NOMO-1 treated with dmso at 0.1 percent for 144 hours (cell line): ENCODE results near the gene DNAH9.

ENCODE experiments used
- DNase-seq: peaks from one replicate; lab custom pipeline; 2025; ENCODE audit not compliant: unreplicated experiment; lab: John Stamatoyannopoulos, UW

The DNAH9 gene

DNA sequence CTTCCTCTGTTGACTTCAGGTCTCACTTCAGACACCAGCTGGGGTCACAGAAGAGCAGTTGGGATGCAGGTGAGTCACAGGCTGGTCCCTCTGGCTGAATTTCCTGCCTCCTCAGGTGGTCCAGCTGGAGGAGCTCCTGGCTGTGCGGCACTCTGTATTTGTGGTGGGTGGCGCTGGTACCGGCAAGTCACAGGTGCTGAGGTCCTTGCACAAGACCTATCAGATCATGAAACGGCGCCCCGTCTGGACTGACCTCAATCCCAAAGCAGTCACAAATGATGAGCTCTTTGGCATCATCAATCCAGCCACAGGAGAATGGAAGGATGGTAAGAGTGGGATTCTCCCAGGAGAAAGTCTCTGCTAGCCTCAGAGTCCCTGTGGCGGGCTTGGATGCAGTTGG, 149.2 kb downstream of the DNAH9 start:
- no peak for DNase-seq

DNA sequence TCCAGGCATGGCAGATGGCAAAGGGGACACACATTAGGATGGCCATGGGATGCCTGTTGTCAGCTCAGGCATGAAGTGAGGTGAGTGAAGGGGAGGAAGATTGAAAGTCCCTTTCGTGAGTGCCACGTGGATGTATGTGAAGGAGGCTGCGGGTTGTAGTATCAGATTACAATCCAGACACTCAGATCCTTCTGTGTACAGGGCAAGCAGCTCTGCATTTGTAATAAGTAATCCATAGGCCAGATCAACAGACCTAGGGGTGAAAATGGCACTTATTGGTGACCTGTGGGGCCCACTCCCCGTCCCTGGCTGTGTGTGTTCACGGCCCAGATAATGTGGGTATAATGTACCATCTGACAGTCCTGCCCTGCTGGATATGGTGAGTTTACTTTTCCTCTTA, 159.5 kb downstream of the DNAH9 start:
- DNase-seq: no peak

DNA sequence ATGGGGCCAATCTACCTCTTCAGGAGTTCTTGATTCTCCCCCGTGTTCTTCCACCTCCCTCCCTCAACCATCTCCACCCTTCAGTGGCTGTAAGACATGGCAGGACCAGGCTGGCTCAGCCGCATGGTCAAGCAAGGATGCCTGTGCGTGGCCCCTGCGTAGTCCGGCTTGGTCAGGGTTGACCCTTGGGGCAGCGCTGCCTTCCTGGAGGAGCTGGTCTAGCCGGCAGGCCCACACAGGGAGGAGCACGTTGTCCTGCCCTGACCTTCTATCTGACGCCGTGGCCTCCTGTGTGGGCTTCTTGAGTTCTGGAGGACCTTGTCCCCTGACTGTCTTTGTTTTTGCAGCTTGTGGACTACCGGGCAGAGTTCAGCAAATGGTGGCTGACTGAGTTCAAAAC, 169.8 kb downstream of the DNAH9 start:
- no peak for DNase-seq

DNA sequence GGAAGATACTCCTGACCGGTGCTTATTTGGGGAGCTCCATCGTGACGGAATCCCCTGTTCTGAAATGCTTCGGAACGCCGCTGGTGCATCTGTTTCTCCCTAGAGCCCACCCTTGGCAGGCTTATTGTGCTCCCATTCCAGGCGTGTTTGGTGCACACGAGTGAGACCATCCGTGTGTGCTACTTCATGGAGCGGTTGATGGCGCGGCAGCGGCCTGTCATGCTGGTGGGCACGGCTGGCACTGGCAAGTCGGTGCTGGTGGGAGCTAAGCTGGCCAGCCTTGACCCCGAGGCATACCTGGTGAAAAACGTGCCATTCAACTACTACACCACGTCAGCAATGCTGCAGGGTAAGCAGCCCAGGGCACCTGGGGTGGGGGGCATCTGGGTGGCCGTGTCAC, 170.7 kb downstream of the DNAH9 start:
- DNase-seq: no peak

DNA sequence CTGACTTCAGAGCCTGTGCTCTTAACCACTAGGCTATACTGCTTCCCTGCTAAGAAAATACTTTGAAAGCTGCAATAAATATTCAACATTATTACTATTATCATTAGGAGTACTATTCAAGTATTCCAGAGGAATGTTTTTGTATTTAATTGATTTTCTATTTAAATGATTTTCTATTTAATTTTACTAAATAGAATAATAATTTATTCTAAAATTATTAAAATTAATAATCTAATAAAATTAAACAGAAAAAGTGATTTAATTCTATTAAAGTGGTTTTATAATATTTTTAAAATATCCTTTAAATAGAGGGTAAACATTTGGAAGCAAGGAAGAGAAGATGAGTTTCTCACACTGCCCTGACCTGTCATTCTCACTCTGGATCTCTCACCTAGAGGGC, 173.8 kb downstream of the DNAH9 start:
- DNase-seq: no peak

DNA sequence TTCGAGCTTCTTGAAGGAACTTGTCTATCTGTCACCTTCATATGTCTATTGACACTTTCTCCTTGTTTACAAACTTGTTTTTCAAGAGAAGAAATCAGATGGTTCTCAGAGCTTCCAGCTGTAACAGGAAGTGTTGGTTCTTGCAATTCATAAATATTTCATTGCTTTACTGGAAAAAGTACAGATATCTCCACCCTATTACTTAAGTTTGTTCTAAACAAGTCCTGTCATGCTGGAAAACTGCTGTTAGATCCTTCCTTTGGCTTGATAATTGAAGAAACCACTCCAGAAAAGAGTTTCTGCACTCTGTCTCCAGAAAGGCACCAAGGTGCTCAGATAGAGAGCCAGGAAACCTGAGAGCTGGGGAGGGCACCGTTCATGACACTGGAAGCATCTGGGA, 181.6 kb downstream of the DNAH9 start:
- no peak for DNase-seq

DNA sequence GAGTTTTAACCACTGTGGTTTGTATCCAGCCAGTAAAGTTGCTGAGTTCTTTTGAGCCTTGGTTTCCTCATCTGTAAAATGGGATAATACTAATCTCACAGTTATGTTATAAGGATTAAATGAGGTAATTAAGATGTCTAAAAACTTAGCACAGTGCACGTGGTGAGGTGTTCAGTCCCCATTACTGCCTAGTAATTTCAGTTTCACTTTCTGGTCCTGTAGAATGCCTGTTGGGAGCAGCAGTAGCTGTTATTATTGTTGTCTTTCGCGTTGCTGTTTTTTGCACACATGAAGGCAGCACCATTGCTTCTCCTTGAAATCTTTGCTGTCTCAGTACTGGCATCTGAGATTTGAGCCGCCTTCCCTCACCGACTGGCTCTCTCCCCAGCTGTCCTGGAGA, 182.4 kb downstream of the DNAH9 start:
- DNase-seq: no peak

DNA sequence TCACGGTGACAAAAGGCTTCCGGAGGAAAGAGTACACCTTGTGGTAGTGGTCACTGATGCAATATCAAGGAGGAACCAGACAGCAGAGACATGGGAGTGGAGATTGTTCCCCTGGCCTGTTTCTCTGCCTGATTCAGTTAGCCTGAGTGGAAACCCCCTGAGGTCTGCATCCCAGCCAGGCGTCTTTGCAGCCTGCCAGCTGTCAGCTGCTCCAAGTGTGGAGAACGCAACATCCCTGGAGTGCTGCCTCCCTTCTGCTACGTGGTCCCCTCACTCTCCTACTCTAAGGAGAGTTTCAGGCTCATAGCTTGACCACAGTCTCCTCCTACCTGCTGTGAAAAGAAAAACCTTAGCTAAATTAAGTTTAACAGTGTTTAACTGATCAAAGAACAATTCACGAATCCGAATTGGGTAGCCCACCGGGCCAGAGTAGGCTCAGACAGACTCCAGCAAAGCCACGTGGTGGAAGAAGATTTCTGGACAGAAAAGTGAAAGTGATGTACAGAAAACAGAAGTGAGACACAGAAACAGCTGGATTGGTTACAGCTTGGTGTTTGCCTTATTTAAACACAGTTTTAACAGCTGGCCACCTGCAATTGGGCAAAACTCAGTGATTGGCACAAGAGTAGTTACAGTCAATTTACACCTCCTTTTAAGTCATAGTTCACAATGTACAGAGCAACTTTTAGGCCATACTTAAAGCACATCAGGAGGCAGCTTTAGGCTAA, 188.6 kb downstream of the DNAH9 start:
- DNase-seq: no peak

DNA sequence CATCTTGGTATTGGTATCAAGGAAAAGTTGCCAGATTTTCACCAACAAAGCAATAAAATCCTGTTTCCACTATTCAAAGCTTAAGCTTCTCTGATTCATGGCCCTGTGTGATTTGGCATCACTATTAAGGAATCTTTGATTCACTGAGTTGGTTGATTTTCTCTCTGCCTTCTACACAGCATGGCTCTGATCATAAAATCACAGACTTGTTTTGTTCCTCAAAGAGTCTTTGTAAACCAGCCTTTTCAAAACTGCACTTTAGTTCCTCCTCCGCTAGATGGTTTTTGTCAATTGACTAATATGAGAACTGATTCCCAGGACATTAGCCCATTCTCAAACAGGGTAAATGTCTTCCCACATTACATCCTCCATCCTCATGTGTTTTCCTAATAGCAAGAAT, 197.6 kb downstream of the DNAH9 start:
- DNase-seq: no peak

DNA sequence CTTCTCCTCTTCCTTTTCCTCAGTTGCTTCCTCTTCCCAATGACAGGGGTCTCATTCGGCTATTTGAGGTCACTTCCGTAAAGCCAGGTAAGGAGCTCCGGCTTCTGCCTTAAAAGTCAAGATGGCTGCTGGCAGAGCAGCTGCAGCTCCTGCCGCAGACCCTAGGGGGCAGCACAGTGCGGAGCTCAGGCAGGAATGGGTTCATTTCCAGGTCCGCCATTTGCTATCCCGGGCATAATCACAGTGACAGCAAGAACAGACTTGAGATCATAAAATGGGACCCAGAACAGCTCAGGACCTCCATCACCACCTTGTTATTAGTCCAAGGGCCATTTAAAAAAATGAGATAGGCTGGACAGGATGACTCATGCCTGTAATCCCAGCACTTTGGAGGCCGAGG, 199.5 kb downstream of the DNAH9 start:
- DNase-seq: no peak

DNA sequence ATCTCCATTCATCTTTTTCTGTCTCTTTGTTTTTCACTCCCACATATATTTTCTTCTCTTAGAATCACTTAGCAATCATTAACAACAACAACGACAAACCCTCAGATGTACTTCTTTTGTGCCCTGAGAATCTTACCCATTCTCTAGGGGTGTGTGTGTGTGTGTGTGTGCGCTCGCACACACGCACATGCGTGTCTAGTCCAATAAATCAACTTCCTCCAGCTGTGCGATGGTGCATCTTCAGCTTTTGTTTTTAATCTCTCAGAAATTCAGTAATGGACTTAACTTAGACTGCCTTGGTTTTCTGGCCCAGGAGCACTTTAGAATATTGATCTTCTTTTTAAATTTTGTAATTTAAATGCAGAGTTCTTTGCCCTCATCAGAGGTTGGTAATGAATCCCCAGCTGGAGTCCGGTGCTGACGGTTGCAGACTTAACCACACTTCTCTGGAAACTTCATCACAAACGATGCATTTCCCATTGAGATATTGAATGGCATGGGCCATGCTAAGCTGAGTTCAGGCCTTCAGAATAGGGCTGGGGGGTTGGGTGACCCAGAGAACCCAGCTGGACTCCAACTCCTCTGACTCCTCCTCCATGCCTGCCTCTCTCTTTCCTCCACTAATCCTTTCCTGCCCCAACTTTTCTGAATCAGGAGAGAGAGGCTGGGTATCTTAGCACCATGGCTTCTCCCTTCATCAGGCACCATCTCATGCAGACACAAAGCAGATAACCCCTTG, 205.1 kb downstream of the DNAH9 start:
- DNase-seq: no peak

DNA sequence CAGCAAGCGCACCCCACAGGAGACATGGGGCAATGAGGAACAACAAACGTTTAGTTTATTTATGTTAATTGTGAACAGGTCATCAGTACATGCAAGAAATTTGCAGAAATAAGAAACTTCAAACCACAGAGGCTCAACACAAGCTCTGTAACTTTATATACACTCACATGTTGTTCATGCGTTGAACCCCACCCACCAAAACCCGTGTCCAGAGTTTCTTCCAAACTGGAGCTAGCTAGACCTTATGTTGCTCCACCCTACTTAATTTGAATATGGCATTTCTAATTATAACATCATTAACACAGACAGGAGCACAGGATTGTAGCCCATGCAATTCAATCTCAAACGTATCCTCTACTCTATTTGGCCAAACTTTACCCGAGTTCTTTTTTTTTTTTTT, 206.9 kb downstream of the DNAH9 start:
- DNase-seq: no peak

DNA sequence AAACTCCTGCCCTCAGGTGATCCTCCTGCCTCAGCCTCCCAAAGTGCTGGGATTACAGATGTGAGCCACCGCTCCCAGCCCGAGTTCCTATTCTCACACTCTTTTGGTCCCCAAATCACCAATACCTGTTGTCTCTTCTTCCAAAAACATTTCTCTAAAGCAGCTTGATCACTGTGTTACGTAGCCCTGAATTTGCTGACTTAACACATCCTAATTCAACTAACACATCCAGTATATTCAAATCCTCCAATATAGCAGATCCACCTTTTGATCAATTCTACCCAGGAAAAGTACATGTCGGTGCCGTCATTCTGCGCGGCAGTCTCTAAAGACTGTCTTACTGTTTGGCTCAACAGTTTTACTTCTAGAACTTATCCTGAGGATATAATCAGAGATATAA, 207.7 kb downstream of the DNAH9 start:
- DNase-seq: no peak

DNA sequence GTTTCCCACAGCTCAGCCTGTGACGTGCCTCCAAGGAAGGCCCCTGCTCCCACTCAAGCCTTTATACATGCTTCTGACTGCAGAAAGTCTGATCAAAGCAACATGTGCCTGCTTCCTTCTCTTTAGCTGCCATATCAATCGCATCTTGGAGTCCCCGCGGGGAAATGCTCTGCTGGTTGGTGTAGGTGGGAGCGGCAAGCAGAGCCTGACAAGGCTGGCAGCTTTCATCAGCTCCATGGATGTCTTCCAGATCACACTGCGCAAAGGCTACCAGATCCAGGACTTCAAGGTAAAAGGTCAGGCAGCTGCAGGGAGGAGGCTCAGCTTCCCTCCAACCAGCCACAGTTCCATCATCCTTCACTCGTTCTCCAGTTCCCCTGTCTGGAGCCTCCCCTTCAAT, 209.3 kb downstream of the DNAH9 start:
- DNase-seq: no peak

DNA sequence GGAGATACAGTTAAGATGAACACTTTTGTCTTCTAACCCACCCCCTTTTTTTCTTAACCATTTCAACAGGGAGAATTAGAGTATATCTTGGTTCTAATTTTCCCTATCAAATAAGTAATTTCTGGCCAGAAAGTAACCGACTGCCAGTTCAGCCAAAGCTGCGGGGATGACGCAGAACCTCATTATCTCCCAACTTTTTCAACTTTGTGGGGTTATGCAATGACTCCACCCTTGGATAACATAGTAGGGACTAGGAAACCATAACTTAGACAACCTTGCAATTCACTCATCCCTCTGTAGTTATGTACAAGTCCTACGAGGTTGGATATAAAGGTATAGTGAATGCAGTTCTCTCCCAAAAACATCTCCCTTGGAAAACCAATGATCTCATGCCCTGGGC, 215.0 kb downstream of the DNAH9 start:
- no peak for DNase-seq

DNA sequence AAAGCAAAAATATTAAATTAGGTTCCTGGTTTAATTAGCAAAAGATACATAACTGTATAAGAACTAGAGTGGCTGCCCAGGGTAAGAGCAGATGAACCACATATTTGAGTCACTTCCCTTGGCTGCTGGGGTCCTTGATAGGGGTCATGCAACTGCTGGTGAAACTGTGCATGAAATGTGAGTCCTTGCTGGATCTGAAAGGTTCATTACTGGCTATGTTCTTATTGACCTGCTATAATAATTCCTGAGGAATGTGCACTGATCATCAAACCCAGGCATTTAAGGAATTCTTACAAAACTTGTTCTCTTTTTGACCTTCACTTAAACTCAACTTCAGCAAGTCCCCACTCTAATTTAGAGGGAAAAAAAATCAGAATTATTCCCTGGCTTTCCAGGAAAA, 215.6 kb downstream of the DNAH9 start:
- no peak for DNase-seq

DNA sequence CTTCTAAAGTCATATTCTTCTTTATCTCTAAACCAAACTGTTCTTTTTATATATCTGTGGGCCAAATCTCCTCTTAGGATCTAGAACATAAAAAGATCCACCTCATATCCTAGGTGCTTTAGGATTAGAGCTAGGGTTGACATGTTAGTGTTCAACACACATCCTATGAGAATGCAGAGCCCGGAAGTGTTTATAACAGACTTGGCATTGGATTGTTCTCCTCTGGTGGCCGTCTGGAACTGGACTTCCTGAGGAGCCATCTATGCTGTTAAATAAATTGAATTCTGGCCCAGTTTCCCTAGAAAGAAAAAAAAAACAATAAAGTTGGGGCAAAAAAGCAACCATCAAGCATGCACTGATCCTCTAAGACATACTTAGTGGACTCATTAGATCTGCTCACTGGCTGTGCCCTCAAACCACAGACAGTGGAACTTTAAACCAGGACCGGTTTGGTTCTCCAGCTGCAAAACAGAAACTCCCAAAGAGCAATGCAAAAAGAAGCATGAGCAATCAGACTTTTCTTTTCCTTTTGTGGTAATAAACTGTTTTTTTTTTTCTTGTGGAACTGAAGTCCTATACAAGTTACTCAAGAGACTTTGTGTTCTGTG, 216.5 kb downstream of the DNAH9 start:
- no peak for DNase-seq

DNA sequence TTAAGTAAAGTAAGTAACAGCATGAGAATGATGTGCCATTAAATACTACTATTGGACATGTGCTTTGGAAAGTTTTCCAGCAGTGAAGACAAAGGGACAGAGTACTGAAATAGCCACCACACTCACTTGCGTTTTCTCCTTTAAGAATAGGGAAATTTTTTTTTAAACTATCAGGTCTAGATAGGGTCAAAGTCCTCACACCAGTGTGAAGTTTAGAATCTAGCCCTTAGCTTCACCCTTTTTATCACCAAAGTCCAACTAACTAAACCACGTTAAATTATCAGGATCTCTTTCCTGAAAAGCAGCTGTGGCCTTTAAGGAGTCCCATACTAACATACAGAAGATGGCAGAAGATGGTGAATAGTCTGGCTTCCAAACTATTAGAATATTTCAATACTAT, 218.1 kb downstream of the DNAH9 start:
- no peak for DNase-seq

DNA sequence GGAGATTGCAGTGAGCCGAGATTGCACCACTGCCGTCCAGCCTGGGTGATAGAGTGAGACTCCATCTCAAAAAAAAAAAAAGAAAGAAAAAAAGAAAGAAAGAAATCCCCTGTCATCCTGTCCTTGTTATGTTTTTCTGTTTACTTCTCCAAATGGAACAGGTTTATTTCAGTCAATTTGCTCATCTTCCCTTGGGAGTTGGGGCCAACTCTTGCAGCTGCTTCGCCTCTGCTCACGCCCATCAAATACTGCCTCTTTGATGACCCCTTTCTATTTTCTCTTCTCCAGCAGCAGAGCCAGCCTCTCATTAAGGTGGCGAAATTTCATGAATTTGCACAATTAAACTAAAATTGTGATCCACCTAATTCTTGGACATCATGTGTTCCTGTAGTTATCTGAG, 225.6 kb downstream of the DNAH9 start:
- DNase-seq: no peak

DNA sequence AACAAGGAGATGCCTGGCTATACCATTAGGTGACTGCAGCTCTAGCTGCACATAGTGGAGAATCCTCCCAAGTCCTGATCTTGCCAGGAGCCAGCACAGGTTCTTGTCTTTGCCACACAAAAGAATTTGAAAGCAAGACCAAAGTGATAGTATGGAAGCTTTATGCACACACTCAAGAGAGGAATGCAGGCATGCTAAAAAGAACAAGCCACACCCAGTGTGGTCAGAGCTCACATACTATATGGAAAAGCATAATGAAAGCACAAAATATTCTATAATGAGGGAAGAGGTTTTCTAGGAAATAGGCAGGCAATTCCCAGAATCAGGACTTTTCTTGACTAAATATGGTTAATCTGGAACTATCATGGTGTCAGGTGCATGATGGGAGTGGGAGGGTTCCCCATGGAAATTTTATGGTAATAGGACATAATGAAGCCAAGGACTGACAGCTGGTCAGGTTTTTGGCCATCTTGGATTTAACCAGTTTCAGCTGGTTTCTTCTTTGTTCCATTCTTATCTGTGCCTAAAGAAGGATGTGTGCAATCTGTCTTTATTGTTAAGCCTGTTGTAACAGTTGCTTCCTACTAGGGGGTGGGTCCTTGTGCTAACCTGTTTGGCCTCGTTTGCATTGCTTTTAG, 227.4 kb downstream of the DNAH9 start:
- DNase-seq: no peak

DNA sequence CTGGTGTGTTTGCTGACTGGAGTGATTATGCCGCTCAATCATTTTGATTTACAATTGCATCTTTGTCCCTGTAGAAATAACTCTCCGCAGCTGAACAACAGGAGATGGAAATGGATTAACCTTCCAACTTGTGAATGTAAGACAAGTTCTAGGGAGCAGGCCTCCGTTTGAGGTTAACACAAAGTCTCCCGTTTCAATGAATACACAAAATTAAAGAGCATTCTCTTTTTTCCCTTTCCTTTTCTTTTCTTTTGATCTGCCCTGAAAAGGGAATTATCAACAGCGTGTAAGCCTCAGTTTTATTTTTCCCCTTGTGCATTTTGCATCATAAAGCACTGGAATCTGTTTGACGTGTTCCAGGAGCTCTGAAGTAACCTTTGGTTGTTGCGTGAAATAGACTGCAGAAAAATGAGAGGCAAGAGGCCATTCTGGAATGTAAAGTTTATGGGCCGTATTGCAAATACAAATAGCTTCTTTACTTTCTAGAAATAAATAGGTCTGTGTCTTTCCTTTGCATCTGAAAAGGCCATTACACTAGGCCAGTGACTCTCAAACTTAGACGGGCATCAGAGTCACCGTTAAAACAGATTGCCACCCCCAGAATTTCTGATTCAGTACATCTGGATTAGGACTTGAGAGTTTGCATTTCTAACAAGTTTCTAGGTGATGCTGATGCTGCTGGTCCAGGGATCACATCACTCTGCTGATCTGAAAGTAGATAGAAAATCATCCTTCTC, 234.3 kb downstream of the DNAH9 start:
- no peak for DNase-seq
